WTC11 (cell line): ENCODE data around the gene SLC38A8. TPM values are rescaled to one million over a fixed set of nuclear protein-coding genes. Genes with fewer than 3 reads are reported as not detected.

Experiments
- ATAC-seq: fragments of 200-7000 bp; cut with Tn5 transposase; 2 replicates; pipeline ENCODE4 v1.10.0; 2021; ENCODE audit warnings: mild to moderate bottlenecking, moderate library complexity
- CTCF ChIA-PET: fragments of 300-600 bp; sonication (Branson Sonifier 250); formaldehyde crosslinking; loops from one replicate; lab custom pipeline; 2021; ENCODE audit warnings: antibody characterized with exemption; lab: Charles Lee
- POLR2A ChIA-PET: fragments of 350-600 bp; sonication (Branson Sonifier 250); formaldehyde crosslinking; loops from one replicate; lab custom pipeline; 2021; ENCODE audit warnings: antibody characterized with exemption; lab: Charles Lee
- DNase-seq: peaks from one replicate; pipeline ENCODE4 v3.0.0; 2021; ENCODE audit warnings: low spot score
- H3K27ac Mint-ChIP-seq: 2 replicates; pipeline ENCODE4 v1.8.0; 2021; ENCODE audit warnings: mixed read lengths
- H3K27me3 Mint-ChIP-seq: 2 replicates; pipeline ENCODE4 v1.8.0; 2021; ENCODE audit warnings: low read depth, mild to moderate bottlenecking, moderate library complexity, mixed read lengths
- H3K36me3 Mint-ChIP-seq: 2 replicates; pipeline ENCODE4 v1.8.0; 2021; ENCODE audit warnings: mixed read lengths
- H3K4me1 Mint-ChIP-seq: 2 replicates; pipeline ENCODE4 v1.8.0; 2022; ENCODE audit warnings: mixed read lengths
- H3K4me3 Mint-ChIP-seq: 2 replicates; pipeline ENCODE4 v1.8.0; 2021; ENCODE audit warnings: mild to moderate bottlenecking, moderate library complexity, mixed read lengths
- H3K9me3 Mint-ChIP-seq: 2 replicates; pipeline ENCODE4 v1.8.0; 2021; ENCODE audit warnings: mixed read lengths
- CREM ChIP-seq: sonication (generic); formaldehyde crosslinking; IDR thresholded peaks from 2 replicates; pipeline ENCODE4 v1.8.1; 2022; ENCODE audit warnings: mild to moderate bottlenecking, missing genetic modification reagents, moderate library complexity
- GRHL2 ChIP-seq: fragments of 250-450 bp; sonication (Bioruptor Pico); IDR thresholded peaks from 2 replicates; pipeline ENCODE4 v1.8.0; 2022; ENCODE audit warnings: mild to moderate bottlenecking, moderate library complexity; ENCODE audit not compliant: insufficient replicate concordance, severe bottlenecking
- JAZF1 ChIP-seq: fragments of 250-450 bp; sonication (Bioruptor Pico); IDR thresholded peaks from 2 replicates; pipeline ENCODE4 v1.9.0; 2021; ENCODE audit warnings: moderate library complexity, mild to moderate bottlenecking, inconsistent platforms
- MYBL2 ChIP-seq: sonication (generic); formaldehyde crosslinking; IDR thresholded peaks from 2 replicates; pipeline ENCODE4 v1.8.1; 2023; ENCODE audit warnings: mild to moderate bottlenecking, moderate library complexity, missing genetic modification reagents
- NFATC4 ChIP-seq: fragments of 250-450 bp; sonication (Bioruptor Pico); IDR thresholded peaks from 2 replicates; pipeline ENCODE4 v1.9.0; 2021; ENCODE audit warnings: mild to moderate bottlenecking
- NR3C1 ChIP-seq: sonication (generic); formaldehyde crosslinking; conservative IDR thresholded peaks from 2 replicates; pipeline ENCODE4 v1.8.1; 2023; ENCODE audit warnings: low read depth, mild to moderate bottlenecking, missing genetic modification reagents
- RELA ChIP-seq: sonication (generic); formaldehyde crosslinking; IDR thresholded peaks from 2 replicates; pipeline ENCODE4 v1.8.1; 2022; ENCODE audit warnings: missing genetic modification reagents, mild to moderate bottlenecking, borderline replicate concordance
- SOX15 ChIP-seq: fragments of 250-450 bp; sonication (Bioruptor Pico); IDR thresholded peaks from 2 replicates; pipeline ENCODE4 v1.9.0; 2021; ENCODE audit warnings: mild to moderate bottlenecking
- ZNF138 ChIP-seq: sonication (generic); formaldehyde crosslinking; conservative IDR thresholded peaks from 2 replicates; pipeline ENCODE4 v1.8.1; 2022; ENCODE audit warnings: mild to moderate bottlenecking, moderate library complexity, missing genetic modification reagents
- ZNF317 ChIP-seq: sonication (generic); formaldehyde crosslinking; IDR thresholded peaks from 2 replicates; pipeline ENCODE4 v1.8.1; 2023; ENCODE audit warnings: low read depth, mild to moderate bottlenecking, moderate library complexity, missing genetic modification reagents, borderline replicate concordance
- ZNF396 ChIP-seq: fragments of 250-450 bp; sonication (Bioruptor Pico); IDR thresholded peaks from 2 replicates; pipeline ENCODE4 v1.8.0; 2021; ENCODE audit warnings: mild to moderate bottlenecking, moderate library complexity, borderline replicate concordance
- total RNA-seq: library from RNA; stranded (reverse); gene quantifications from 3 replicates; pipeline ENCODE4 v1.2.3, GENCODE V29; 2021
- TF ChIP-seq, protein P1 (sequence below): sonication (generic); formaldehyde crosslinking; IDR thresholded peaks from 2 replicates; pipeline ENCODE4 v1.8.1; 2022; ENCODE audit warnings: low read depth, missing genetic modification reagents, borderline replicate concordance
- TF ChIP-seq, protein P2 (sequence below): sonication (generic); formaldehyde crosslinking; IDR thresholded peaks from 2 replicates; pipeline ENCODE4 v1.8.0; 2022; ENCODE audit warnings: mild to moderate bottlenecking, missing genetic modification reagents
- TF ChIP-seq, protein P3 (sequence below): sonication (generic); formaldehyde crosslinking; IDR thresholded peaks from 2 replicates; pipeline ENCODE4 v1.8.1; 2022; ENCODE audit warnings: mild to moderate bottlenecking, moderate library complexity, missing genetic modification reagents
- TF ChIP-seq, protein P4 (sequence below): sonication (generic); formaldehyde crosslinking; IDR thresholded peaks from 2 replicates; pipeline ENCODE4 v1.8.1; 2022; ENCODE audit warnings: mild to moderate bottlenecking, missing genetic modification reagents, moderate library complexity, borderline replicate concordance
- TF ChIP-seq, protein P5 (sequence below): fragments of 250-450 bp; sonication (Bioruptor Pico); IDR thresholded peaks from 2 replicates; pipeline ENCODE4 v1.8.0; 2021; ENCODE audit warnings: mild to moderate bottlenecking
- TF ChIP-seq, protein P6 (sequence below): sonication (generic); formaldehyde crosslinking; IDR thresholded peaks from 2 replicates; pipeline ENCODE4 v1.8.0; 2023; ENCODE audit warnings: missing genetic modification reagents
- TF ChIP-seq, protein P7 (sequence below): sonication (generic); formaldehyde crosslinking; IDR thresholded peaks from 2 replicates; pipeline ENCODE4 v1.8.1; 2023; ENCODE audit warnings: mild to moderate bottlenecking, missing genetic modification reagents

The SLC38A8 gene
- total RNA-seq, 1 experiment from 2014 or later: not detected

DNA sequence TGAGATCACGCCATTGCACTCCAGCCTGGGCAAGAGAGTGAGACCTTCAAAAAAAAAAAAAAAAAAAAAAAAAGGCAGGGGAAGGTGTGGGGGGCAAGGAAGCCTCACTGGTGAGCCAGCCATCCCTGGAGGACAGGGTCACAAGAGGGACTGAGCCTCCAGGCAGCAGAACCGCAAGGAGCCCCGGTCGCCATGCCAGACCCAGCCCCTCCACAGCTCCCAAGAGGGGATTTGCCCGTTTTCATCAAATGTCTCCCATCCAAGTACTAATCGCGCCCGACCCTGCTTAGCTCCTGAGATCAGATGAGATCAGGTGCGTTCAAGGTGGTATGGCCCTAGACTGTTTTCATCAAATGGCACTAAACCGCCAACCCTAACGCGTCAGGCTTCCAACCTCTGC lies 2.9 kb downstream of the SLC38A8 start:
- Mint-ChIP-seq H3K4me1 (peaks cover 17% of the 10 kb centered on the region), H3K27me3 (peaks cover 4% of the 10 kb centered on the region; the same call in 1 of the 2 replicates), H3K36me3 (0 out of 2 replicates have a peak, but pooled peaks cover 3% of the 10 kb centered on the region)
- DNase-seq: no peak
- TF ChIP-seq, protein P1, sequence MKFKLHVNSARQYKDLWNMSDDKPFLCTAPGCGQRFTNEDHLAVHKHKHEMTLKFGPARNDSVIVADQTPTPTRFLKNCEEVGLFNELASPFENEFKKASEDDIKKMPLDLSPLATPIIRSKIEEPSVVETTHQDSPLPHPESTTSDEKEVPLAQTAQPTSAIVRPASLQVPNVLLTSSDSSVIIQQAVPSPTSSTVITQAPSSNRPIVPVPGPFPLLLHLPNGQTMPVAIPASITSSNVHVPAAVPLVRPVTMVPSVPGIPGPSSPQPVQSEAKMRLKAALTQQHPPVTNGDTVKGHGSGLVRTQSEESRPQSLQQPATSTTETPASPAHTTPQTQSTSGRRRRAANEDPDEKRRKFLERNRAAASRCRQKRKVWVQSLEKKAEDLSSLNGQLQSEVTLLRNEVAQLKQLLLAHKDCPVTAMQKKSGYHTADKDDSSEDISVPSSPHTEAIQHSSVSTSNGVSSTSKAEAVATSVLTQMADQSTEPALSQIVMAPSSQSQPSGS (CRISPR knock-in tag): no peak
- TF ChIP-seq NR3C1 (CRISPR knock-in tag): no peak
- TF ChIP-seq CREM: no peak
- TF ChIP-seq RELA (CRISPR knock-in tag): no peak
- TF ChIP-seq, protein P2, sequence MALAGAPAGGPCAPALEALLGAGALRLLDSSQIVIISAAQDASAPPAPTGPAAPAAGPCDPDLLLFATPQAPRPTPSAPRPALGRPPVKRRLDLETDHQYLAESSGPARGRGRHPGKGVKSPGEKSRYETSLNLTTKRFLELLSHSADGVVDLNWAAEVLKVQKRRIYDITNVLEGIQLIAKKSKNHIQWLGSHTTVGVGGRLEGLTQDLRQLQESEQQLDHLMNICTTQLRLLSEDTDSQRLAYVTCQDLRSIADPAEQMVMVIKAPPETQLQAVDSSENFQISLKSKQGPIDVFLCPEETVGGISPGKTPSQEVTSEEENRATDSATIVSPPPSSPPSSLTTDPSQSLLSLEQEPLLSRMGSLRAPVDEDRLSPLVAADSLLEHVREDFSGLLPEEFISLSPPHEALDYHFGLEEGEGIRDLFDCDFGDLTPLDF (CRISPR knock-in tag): no peak
- no peak for TF ChIP-seq SOX15 (CRISPR knock-in tag)
- TF ChIP-seq ZNF138 (CRISPR knock-in tag): no peak
- TF ChIP-seq, protein P3, sequence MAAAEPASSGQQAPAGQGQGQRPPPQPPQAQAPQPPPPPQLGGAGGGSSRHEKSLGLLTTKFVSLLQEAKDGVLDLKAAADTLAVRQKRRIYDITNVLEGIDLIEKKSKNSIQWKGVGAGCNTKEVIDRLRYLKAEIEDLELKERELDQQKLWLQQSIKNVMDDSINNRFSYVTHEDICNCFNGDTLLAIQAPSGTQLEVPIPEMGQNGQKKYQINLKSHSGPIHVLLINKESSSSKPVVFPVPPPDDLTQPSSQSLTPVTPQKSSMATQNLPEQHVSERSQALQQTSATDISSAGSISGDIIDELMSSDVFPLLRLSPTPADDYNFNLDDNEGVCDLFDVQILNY (CRISPR knock-in tag): no peak
- TF ChIP-seq, protein P4, sequence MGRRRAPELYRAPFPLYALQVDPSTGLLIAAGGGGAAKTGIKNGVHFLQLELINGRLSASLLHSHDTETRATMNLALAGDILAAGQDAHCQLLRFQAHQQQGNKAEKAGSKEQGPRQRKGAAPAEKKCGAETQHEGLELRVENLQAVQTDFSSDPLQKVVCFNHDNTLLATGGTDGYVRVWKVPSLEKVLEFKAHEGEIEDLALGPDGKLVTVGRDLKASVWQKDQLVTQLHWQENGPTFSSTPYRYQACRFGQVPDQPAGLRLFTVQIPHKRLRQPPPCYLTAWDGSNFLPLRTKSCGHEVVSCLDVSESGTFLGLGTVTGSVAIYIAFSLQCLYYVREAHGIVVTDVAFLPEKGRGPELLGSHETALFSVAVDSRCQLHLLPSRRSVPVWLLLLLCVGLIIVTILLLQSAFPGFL (CRISPR knock-in tag): no peak
- TF ChIP-seq, protein P5, sequence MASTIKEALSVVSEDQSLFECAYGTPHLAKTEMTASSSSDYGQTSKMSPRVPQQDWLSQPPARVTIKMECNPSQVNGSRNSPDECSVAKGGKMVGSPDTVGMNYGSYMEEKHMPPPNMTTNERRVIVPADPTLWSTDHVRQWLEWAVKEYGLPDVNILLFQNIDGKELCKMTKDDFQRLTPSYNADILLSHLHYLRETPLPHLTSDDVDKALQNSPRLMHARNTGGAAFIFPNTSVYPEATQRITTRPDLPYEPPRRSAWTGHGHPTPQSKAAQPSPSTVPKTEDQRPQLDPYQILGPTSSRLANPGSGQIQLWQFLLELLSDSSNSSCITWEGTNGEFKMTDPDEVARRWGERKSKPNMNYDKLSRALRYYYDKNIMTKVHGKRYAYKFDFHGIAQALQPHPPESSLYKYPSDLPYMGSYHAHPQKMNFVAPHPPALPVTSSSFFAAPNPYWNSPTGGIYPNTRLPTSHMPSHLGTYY (CRISPR knock-in tag): no peak
- TF ChIP-seq, protein P6, sequence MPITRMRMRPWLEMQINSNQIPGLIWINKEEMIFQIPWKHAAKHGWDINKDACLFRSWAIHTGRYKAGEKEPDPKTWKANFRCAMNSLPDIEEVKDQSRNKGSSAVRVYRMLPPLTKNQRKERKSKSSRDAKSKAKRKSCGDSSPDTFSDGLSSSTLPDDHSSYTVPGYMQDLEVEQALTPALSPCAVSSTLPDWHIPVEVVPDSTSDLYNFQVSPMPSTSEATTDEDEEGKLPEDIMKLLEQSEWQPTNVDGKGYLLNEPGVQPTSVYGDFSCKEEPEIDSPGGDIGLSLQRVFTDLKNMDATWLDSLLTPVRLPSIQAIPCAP (CRISPR knock-in tag): no peak
- no peak for TF ChIP-seq GRHL2 (CRISPR knock-in tag)
- TF ChIP-seq, protein P7, sequence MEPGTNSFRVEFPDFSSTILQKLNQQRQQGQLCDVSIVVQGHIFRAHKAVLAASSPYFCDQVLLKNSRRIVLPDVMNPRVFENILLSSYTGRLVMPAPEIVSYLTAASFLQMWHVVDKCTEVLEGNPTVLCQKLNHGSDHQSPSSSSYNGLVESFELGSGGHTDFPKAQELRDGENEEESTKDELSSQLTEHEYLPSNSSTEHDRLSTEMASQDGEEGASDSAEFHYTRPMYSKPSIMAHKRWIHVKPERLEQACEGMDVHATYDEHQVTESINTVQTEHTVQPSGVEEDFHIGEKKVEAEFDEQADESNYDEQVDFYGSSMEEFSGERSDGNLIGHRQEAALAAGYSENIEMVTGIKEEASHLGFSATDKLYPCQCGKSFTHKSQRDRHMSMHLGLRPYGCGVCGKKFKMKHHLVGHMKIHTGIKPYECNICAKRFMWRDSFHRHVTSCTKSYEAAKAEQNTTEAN (CRISPR knock-in tag): no peak
- no peak for TF ChIP-seq JAZF1 (CRISPR knock-in tag)
- TF ChIP-seq MYBL2 (CRISPR knock-in tag): no peak
- no peak for TF ChIP-seq NFATC4 (CRISPR knock-in tag)
- TF ChIP-seq ZNF396 (CRISPR knock-in tag): no peak
- TF ChIP-seq ZNF317 (CRISPR knock-in tag): no peak
- TF ChIP-seq, all 79 proteins: peak for 0
- peaks cover 17% of the 10 kb centered on the region for H3K9me3 Mint-ChIP-seq
- CTCF ChIA-PET: interaction anchor here (10.2 kb wide), 1 partner anchor 82 kb away, joined by 131 read pairs; no protein-coding TSS in a partner anchor
- H3K27ac Mint-ChIP-seq: no peak overlapping the region
- H3K4me3 Mint-ChIP-seq: no peak overlapping the region
- no peak for ATAC-seq
- POLR2A ChIA-PET: interaction anchor here (0.6 kb wide), 1 partner anchor 22 kb away, joined by 6 read pairs; no protein-coding TSS in a partner anchor
